A673 (cell line): ENCODE results near the gene CDCA7L.

ENCODE experiments used
- EZH2 ChIP-seq: fragments of 200-600 bp; sonication (generic); IDR thresholded peaks from 2 replicates; pipeline ENCODE4 v1.6.1; 2017; ENCODE audit warnings: borderline replicate concordance, low read depth, mild to moderate bottlenecking, mixed read lengths, antibody characterized with exemption, low read length; ENCODE audit not compliant: poor library complexity, severe bottlenecking
- TF ChIP-seq, protein P1 (sequence below): fragments of 300-800, 200-600 bp; sonication (generic); conservative IDR thresholded peaks from 2 replicates; pipeline ENCODE4 v1.5.1; 2017; ENCODE audit warnings: low read depth, mild to moderate bottlenecking, antibody characterized with exemption, low read length, moderate library complexity, mixed read lengths

DNA sequence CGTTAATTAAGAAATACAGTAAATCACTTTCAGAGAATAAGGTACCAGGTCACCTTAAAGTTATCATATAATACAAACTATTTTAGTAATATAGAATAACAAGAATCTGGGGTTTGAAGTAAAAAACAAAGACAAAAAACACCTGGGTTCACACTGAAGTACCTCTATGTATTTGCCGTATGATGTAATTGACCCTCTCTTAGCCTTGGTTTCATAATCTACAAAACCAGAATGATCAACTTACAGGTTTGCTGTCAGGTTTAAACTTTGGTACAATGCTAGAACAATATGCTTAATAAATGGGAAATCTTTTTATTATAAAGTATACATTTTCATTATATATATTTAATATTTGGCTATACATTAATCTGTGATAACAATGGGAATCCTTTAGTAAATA, 58.3 kb downstream of the CDCA7L start:
- TF ChIP-seq, protein P1, sequence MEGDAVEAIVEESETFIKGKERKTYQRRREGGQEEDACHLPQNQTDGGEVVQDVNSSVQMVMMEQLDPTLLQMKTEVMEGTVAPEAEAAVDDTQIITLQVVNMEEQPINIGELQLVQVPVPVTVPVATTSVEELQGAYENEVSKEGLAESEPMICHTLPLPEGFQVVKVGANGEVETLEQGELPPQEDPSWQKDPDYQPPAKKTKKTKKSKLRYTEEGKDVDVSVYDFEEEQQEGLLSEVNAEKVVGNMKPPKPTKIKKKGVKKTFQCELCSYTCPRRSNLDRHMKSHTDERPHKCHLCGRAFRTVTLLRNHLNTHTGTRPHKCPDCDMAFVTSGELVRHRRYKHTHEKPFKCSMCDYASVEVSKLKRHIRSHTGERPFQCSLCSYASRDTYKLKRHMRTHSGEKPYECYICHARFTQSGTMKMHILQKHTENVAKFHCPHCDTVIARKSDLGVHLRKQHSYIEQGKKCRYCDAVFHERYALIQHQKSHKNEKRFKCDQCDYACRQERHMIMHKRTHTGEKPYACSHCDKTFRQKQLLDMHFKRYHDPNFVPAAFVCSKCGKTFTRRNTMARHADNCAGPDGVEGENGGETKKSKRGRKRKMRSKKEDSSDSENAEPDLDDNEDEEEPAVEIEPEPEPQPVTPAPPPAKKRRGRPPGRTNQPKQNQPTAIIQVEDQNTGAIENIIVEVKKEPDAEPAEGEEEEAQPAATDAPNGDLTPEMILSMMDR = no peak
- TF ChIP-seq EZH2 = no peak
